HL-60/S4 treated with retinoic acid at 250 ng/mL for 4 days and 3 days (cell line): ENCODE measurements around the gene UBE2M.

ENCODE experiments used
- in situ Hi-C: fragments of 300-500 bp; cut with MboI; formaldehyde crosslinking; loops from 2 replicates; pipeline ENCODE4 v1.7.0; 2022; ENCODE audit warnings: low sequenced_read_pairs

UBE2M gene

GRCh38 chr19:58571575-58571947 is 13.2 kb upstream of the UBE2M start:
- in situ Hi-C loops = no loop called here

DNA sequence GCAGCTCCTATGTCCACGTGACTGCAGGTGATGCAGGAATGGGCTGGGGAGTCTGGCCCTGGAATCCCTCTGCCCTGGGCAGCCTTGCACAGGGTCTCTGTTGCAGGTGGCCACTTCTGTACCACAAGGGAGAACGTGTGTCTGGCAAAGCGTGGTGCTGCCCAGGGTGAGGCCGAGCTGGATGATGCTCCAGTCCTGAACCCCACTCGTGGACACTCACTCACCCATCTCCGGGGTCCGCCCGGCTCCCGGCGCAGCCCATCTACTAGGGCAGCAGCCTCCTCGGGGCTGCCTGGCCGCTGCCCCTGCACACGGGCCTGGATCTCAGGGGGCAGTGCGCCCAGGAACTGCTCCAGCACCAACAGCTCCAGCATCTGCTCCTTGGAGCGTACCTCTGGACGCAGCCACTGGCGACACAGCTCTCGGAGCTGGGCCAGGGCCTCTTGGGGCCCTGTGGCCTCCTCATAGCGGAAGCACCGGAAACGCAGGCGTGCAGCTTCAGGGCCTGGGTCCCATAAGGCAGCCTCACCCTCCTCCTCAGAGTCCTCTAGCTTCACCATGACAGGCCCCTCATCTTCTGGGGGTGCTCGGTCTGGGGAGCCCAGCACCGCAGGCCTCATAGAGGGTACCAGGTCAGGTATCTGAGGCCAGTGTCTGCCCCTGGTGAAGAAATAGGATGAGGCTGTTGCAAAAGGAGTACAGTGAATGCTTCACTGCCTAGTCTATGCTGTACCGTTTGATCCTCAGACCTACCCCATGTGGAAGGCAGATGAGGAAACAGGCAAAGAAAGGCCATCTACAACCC is 12.6 kb upstream of the UBE2M start:
- in situ Hi-C loops = no loop called here

DNA sequence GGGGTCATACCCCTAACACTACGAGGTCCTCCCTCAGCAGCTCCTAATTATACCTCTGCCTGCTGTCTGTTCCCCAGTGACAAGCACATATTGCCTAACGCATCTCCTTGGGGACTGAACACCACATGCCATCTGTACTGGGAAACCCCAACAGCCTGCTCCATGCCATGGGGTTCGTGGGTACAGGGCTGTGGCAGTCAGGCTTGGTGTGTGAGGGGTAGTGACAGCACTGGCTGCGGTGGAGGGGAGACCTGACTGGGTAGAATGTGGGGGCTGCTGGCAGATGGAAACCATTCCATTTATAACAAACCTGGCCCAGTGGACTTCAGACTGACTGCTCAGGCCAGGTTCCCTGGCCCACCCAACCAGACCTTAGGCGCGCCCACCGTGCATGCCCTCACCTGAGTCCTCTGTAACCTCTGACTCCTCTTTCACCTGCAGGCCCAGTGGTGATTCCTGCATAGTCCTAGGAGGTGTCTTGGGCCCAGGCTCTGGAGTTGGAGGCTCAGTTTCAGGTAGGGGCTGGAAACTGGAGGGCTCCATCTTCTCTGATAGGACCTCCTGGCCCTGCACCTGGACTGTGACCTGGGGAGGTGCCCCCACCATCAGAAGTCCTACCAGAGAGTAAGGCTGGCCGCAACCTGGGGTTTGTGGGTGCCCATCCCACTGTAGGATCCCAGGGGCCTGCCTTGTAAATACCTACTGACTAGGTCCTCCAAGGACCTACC is 11.7 kb upstream of the UBE2M start:
- in situ Hi-C loops = no loop called here

DNA sequence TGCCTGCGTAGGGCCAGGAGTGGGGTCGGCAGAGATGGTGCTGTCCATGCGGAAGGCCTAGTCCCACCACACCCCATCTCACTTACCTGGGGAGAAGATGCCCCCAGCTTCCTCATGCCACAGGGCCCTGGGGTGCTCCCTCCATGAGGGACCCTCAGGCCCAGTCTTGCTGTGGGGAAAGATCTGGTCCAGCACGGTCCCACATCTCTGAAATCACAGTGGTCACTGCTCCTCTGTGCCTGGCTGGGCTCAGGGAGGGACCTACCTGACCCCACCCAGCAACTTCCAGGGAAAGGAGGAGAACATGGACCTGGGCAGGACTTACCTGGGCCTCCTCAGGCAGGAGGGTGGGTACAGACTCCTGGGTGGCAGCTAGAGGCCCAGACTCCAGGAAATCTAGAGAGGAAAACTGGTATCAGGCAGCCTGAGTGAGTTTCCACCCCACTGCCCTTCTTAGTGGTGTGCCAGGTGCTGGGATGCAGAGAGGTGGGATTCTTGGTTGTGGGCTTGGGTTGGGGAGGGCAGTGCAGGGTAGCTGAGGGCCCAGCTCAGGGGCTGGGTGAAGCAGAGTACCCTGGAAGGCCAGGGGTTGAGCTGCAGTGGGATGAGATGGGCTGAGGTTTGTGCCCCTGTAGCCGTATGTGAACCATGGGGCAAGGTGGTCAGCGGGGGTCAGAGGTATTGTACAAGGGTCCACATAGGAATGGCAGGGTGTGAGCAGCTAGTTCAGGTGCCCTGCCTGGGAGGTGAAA is 11.0 kb upstream of the UBE2M start:
- in situ Hi-C loops = no loop called here

DNA sequence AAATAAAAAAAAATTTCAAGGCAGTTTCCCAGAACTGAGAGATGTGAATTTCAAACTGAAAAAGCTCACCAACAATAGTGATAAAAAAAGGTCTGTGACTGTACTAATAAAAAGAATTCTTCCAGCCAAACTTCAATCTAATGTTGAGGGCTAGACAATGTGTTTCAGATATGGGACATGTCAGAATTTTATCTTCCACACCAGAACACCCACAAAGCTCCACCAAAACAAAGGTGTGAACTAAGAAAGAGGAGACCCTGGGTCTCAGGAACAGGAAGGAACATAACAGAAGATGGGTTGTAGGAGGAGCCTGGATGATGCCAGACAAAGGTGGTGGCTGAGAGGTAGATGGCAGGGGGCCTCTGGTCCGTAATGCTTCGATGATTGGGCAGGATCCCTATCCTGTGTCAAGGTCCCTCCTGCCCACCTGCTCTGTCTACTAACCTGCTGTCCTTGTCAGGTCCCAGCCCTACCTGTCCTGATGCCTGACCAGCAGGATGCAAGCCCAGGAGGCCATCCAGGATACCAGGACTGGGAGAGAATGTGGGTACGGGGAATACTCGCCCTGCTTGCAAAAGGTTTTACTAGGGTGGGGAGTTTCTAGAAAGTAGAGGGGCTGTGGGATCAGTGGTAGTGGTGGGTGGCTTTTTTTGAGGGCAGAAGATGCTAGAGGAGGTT is 10.2 kb upstream of the UBE2M start:
- in situ Hi-C loops = no loop called here

DNA sequence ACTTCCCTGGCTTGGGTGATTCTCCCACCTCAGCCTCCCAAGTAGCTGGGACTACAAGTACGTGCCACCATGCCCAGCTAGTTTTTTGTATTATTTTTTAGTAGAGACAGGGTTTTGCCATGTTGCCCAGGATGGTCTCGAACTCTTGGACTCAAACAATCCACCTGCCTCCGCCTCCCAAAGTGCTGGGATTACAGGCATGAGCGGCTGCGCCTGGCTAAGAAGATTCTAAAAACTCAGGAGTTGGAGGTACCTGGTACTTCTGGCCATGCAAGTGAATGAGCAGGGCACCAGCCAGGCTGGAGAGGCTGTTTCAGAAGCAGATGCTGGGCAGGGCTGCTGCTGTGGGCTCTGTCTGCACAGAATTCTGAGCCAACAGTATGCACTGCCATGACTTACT is 8.6 kb upstream of the UBE2M start:
- in situ Hi-C loops = no loop called here

- in situ Hi-C loops = no loop called here
Measured at GRCh38 chr19:58563823-58564222, 5.4 kb upstream of the UBE2M start.

DNA sequence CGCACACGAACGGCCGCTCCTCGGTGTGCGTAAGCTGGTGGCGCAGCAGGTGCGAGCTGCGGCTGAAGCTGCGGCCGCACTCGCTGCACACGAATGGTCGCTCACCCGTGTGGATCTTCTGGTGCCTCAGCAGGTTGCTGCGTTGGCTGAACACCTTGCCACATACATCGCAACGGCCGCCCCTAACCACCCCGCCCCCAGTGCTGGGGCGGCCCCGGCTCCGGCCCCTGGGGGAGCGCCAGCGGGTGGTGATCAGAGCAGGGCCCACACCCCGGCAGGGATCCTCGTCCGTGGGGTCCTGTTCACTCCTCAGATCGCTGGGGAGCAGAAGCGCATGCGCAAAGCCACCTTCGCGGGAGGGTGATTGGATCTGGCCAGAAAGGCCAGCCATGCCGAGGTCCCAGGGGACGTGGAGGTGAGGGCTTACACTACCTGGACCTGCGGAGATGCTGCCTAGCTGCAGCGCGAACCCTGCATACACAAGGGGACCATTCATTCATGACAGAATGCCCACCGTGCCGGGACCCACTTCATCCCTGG is 4.7 kb upstream of the UBE2M start:
- in situ Hi-C loops = no loop called here

GRCh38 chr19:58562122-58563033 is 4.0 kb upstream of the UBE2M start:
- in situ Hi-C loops = no loop called here

DNA sequence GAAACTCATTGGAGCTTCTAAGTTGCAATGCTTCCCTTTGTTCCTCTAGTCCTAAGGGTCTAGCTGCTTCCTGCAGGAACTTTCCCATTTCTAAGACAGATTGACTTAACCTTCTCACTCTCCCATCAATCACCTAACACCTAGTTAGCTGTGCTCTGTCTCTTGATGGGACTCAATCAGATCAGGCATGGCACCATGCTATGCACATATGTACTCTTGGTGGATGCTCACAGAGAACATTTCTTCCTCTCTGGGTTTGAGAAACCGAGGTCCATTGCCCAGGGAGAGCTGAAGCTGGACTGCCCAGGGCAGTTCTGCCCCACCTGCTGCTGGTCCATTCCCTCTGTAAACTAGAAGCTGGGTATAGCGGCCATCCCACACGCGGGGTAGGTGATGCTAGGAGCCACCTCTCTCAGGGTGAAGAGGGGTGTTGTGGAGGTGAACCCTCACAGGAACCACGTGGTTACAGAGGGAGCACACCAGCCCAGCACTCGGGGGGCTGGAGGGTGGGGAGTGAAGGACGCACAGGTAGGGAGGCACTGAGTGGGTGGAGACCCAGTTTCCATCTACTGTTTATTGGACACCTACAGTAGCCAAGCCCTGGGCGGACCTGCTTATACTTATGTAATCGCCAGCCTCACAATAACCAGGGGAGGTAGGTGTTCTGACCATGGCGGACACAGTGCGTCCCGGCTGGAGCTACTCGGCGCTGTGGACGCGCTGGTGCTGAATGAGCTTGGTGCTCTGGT is 3.1 kb upstream of the UBE2M start:
- in situ Hi-C loops = no loop called here

DNA sequence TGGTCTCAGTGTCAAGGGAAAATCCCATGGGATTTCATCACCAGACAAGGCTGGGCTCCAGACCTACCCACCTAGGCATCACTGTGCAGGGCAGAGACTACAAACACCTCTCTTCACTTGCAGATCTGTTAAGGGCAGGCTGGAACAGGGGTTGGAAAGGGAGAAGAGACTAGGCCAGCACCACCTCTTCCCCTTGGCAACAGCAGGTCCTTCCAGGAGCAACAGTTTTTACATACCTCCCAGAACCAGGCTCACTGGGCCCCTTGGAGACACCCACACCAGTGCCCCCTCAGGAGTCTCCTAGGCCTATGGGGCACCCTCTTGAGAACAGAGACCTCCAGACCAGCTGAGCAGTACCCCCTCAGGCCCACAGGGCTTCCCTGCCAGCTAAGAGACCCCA is 2.5 kb upstream of the UBE2M start:
- in situ Hi-C loops = no loop called here

DNA sequence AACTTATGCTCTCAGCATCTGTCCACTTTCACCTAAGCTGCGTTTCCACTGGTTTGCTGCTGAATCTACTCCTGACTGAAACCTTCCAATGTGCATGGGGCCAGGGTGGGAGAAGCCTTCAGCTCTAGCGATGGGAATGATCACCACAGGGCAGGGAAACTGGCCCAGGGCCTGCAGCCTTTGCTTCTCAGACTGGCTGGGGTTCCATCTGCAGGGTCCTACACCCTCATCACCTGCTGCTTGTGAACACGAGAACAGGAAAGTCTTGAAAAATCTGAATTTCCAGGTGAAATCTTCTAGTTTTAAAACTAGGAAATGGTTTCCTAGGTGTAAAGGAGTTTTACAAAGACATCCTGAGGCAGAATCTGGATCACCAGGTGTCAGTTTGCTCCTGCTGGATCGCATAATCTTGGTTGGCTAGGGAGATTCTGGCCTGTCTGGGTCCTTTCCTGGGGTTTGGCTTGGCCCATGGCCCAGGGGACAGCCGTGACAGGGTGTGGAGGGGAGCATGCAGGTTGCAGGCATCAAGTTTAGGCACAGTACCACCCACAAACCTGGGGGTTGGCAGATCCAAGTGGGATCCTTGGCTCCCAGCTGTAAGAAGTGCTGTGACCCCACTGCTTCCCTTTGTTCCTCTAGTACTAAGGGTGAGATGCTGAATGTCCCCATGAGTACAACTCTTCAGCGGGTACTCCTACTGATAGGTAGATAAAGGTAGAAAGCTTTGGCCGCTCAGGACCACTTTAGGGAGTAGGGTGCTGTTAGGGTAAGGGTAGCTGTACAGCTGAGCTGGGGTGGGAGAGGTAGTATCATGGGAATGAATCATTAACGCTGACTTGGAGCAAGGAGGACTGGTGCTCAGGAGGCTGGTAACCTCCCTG is 1.8 kb upstream of the UBE2M start:
- in situ Hi-C loops = no loop called here

- in situ Hi-C loops = no loop called here
Measured at GRCh38 chr19:58559275-58560006, 1.0 kb upstream of the UBE2M start.

- in situ Hi-C loops = no loop called here
Measured at GRCh38 chr19:58558623-58559274, 338 bp upstream of the UBE2M start.

- in situ Hi-C loops = no loop called here
Measured at GRCh38 chr19:58557221-58558065, 968 bp downstream of the UBE2M start.

GRCh38 chr19:58556622-58557220 is 1.7 kb downstream of the UBE2M start:
- in situ Hi-C loops = no loop called here
